Measurements from ENCODE around the gene DPH1.

DPH1 gene

GRCh38 chr17:2051061-2051932 lies 21.3 kb downstream of the DPH1 start:
- no peak for DNase-seq

GRCh38 chr17:2051933-2052559 lies 22.1 kb downstream of the DPH1 start:
- no peak for DNase-seq

GRCh38 chr17:2053380-2054261 lies 23.7 kb downstream of the DPH1 start:
- DNase-seq: peak; percentile 92

- DNase-seq: peak; percentile 87
Observed at GRCh38 chr17:2054262-2054511, 24.2 kb downstream of the DPH1 start.

- peak; percentile 94 for DNase-seq
Observed at GRCh38 chr17:2054512-2055291, 24.7 kb downstream of the DPH1 start, which contains the start of gene HIC1. Gene HIC1, plus strand, starts transcription at chr17:2055103. Its CDS starts 1,588 bp downstream, at chr17:2056691.

- DNase-seq: peak; percentile 81
Observed at GRCh38 chr17:2055292-2056205, 25.6 kb downstream of the DPH1 start.

- DNase-seq: peak; percentile 82
Observed at GRCh38 chr17:2056206-2057174, 26.5 kb downstream of the DPH1 start.

- no peak for DNase-seq
Observed at GRCh38 chr17:2057175-2057759, 27.3 kb downstream of the DPH1 start.

- DNase-seq: no peak
Observed at GRCh38 chr17:2057760-2058585, 28.0 kb downstream of the DPH1 start.

GRCh38 chr17:2058586-2059546 lies 28.9 kb downstream of the DPH1 start:
- DNase-seq: peak; percentile 87

- no peak for DNase-seq
Observed at GRCh38 chr17:2059547-2060384, 29.8 kb downstream of the DPH1 start.

GRCh38 chr17:2060385-2060658 lies 30.4 kb downstream of the DPH1 start:
- DNase-seq: no peak

GRCh38 chr17:2060681-2061440 lies 30.9 kb downstream of the DPH1 start:
- DNase-seq: no peak

GRCh38 chr17:2061441-2061958 lies 31.5 kb downstream of the DPH1 start:
- no peak for DNase-seq

GRCh38 chr17:2062571-2063183 lies 32.7 kb downstream of the DPH1 start:
- no peak for DNase-seq

All from activated CD8-positive, alpha-beta memory T cell treated with anti-CD3 and anti-CD28 coated beads for 24 hours (primary cell).